HepG2 (cell line): ENCODE measurements around the gene GSTT2. TPM values are rescaled to one million over a fixed set of nuclear protein-coding genes. Genes with fewer than 3 reads are reported as not detected.
"Not testable (repeated sequence)": the region's sequence is repeated elsewhere in the genome, so short reads cannot be mapped to it uniquely, and the experiment has no call there.

Experiments
- ATAC-seq: fragments of 200-7000 bp; cut with Tn5 transposase; 3 replicates; pipeline ENCODE4 v1.9.1; 2020; ENCODE audit warnings: mild to moderate bottlenecking, moderate library complexity
- BruUV-seq: library from RNA; stranded (reverse); fragments of 400-500 nt; replicated peaks from 2 replicates; lab custom pipeline; 2021; lab: Mats Ljungman, UMichigan
- CTCF ChIA-PET: fragments of 300-600 bp; formaldehyde crosslinking; extraction: SDS; loops from one replicate; lab custom pipeline; 2021; ENCODE audit warnings: low total read pairs, inconsistent platforms, low intra/inter-chr PET ratio; lab: Yijun Ruan, JAX
- POLR2A ChIA-PET: fragments of 350-600 bp; sonication (Branson Sonifier 250); formaldehyde crosslinking; loops from one replicate; lab custom pipeline; 2020; ENCODE audit warnings: antibody characterized with exemption, inconsistent platforms; lab: Yijun Ruan, JAX
- DNase-seq: peaks from one replicate; pipeline ENCODE4 v3.0.0-alpha.2; 2015; ENCODE audit warnings: low spot score
- FAIRE-seq: peaks from 3 replicates; lab custom pipeline; 2011; peaks lifted over from hg19 to GRCh38; lab: Jason Lieb, UNC
- H2AFZ ChIP-seq: one replicate; pipeline ENCODE4 v1.6.1; 2011; ENCODE audit warnings: low read length, inconsistent platforms
- H3K27ac ChIP-seq: fragments of 300-600 bp; 3 replicates; pipeline ENCODE4 v1.8.0; 2011; ENCODE audit warnings: mixed run types, mild to moderate bottlenecking, mixed read lengths, low read length, inconsistent platforms; ENCODE audit not compliant: insufficient read depth; ENCODE audit errors: extremely low read length
- H3K27me3 ChIP-seq, 2 experiments: fragments of 200-600 bp in 1 of 2; 2 replicates in 1 of 2; 3 replicates in 1 of 2; pipeline versions ENCODE4 v1.6.0 to v1.8.0; 2011; ENCODE audit warnings: low read length in 2 of 2, mild to moderate bottlenecking in 2 of 2, moderate library complexity in 2 of 2, inconsistent platforms in 1 of 2; ENCODE audit not compliant: insufficient read depth in 2 of 2, control insufficient read depth in 1 of 2
- H3K36me3 ChIP-seq, 2 experiments: fragments of 200-600 bp in 1 of 2; replicated peaks in 1 of 2; 2 replicates in 1 of 2; 3 replicates in 1 of 2; pipeline versions ENCODE4 v1.5.1 to v1.8.0; 2011; ENCODE audit warnings: low read length in 2 of 2, inconsistent platforms in 1 of 2; ENCODE audit not compliant: insufficient read depth in 2 of 2, control insufficient read depth in 1 of 2
- H3K4me1 ChIP-seq: 2 replicates; pipeline ENCODE4 v1.5.1; 2012; ENCODE audit warnings: low read length, inconsistent platforms; ENCODE audit not compliant: insufficient read depth
- H3K4me2 ChIP-seq: 2 replicates; pipeline ENCODE4 v1.6.0; 2011; ENCODE audit warnings: low read depth, low read length, inconsistent platforms
- H3K4me3 ChIP-seq, 3 experiments: fragments of 200-600 bp in 1 of 3; sonication (generic), shearing (Covaris generic) in 1 of 3; replicated peaks in 1 of 3; 2 replicates each; pipeline ENCODE4 v1.5.1; 2011 to 2016; ENCODE audit warnings: low read length in 3 of 3, inconsistent platforms in 2 of 3, low read depth in 2 of 3, mild to moderate bottlenecking in 2 of 3, control low read depth in 1 of 3, mixed read lengths in 1 of 3; ENCODE audit not compliant: insufficient read depth in 1 of 3
- H3K79me2 ChIP-seq: one replicate; pipeline ENCODE4 v1.6.1; 2011; ENCODE audit warnings: low read length, inconsistent platforms; ENCODE audit not compliant: insufficient read depth
- H3K9ac ChIP-seq: 2 replicates; pipeline ENCODE4 v1.6.0; 2011; ENCODE audit warnings: mild to moderate bottlenecking, low read depth, low read length, inconsistent platforms; ENCODE audit not compliant: insufficient read depth
- H3K9me3 ChIP-seq: 2 replicates; pipeline ENCODE4 v1.5.1; 2012; ENCODE audit warnings: mild to moderate bottlenecking, low read length
- H4K20me1 ChIP-seq: 2 replicates; pipeline ENCODE4 v1.6.0; 2011; ENCODE audit warnings: inconsistent platforms, mild to moderate bottlenecking, low read length, moderate library complexity; ENCODE audit not compliant: insufficient read depth
- WGBS: methylation state at CpG from one replicate; pipeline ENCODE4 v1.1.6; 2017; ENCODE audit warnings: low lambda C conversion rate; 5-methylcytosine and 5-hydroxymethylcytosine counted together
- in situ Hi-C: cut with HindIII; loops from 2 replicates; pipeline ENCODE4 v1.10.0; 2017; ENCODE audit warnings: low pct_unique_long_range_greater_than_20kb; ENCODE audit not compliant: extremely low pct_ligation_motif_present
- intact Hi-C: fragments of 100-400 bp; cut with micrococcal nuclease; formaldehyde crosslinking; loops from one replicate; pipeline ENCODE4 v1.10.0; 2022; ENCODE audit not compliant: unreplicated experiment
- polyA plus RNA-seq, 8 experiments: library from polyadenylated mRNA; depleted of rRNA in 3 of 8; stranded (reverse) in 7 of 8; unstranded in 1 of 8; fragments of >200 nt; fragmentation: Illumina TruSeq in 4 of 8; extraction: Trizol in 4 of 8; gene quantifications; 2 replicates each; pipeline versions ENCODE4 v1.2.1 to v1.2.3, GENCODE V29; 2011 to 2016; ENCODE audit warnings: low read depth in 4 of 8, missing spikeins in 1 of 8, mixed read lengths in 1 of 8; ENCODE audit not compliant: insufficient read depth in 1 of 8
- total RNA-seq, 5 experiments: library from RNA; depleted of rRNA; stranded (reverse); fragments of >200 nt; fragmentation: Illumina TruSeq; extraction: Trizol; gene quantifications; 2 replicates each; pipeline ENCODE4 v1.2.3, GENCODE V29; 2016; ENCODE audit warnings: low read depth in 1 of 5

Gene GSTT2
- total and polyA plus RNA-seq, 2 of the 13 experiments (the other 11 are each of a cell fraction or from before 2014, with no cell fraction given) = not detected

DNA sequence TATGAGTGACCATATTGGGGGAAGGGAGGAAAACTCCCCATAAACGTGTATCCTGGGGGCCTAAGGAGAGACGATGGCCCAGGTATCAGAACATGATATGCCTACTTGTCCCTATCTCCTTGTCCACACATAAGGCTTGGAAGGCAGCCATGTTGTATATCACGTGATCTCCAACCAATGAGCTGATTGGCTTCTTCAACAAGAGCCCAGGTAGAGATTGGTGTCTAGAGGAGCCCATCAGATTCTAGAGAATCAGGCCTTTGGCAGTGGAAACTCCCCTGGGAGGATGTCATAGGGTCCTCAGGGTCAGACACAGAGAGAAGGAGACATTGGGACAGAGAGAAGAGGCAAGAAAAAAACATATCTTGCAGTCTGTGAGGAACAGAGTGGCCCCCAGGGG lies 32.5 kb upstream of the GSTT2 start:
- H2AFZ ChIP-seq, H3K27me3 ChIP-seq, H3K9ac ChIP-seq, POLR2A ChIA-PET, CTCF ChIA-PET, DNase-seq, H3K4me2 ChIP-seq, intact Hi-C loops, ATAC-seq, BruUV-seq, in situ Hi-C loops, H3K36me3 ChIP-seq, H3K27ac ChIP-seq, H3K79me2 ChIP-seq, H3K4me3 ChIP-seq, H4K20me1 ChIP-seq, H3K4me1 ChIP-seq, FAIRE-seq, H3K9me3 ChIP-seq: not testable (repeated sequence)
- no CpG with 5 or more reads among the region's 3 CpGs for WGBS

GRCh38 chr22:23949764-23950163 lies 30.2 kb upstream of the GSTT2 start:
- H2AFZ ChIP-seq, H3K4me2 ChIP-seq, H3K4me3 ChIP-seq, FAIRE-seq, ATAC-seq, H3K27me3 ChIP-seq, H3K4me1 ChIP-seq, H3K36me3 ChIP-seq, POLR2A ChIA-PET, in situ Hi-C loops, H3K79me2 ChIP-seq, CTCF ChIA-PET, H3K9ac ChIP-seq, H4K20me1 ChIP-seq, BruUV-seq, H3K27ac ChIP-seq, DNase-seq, H3K9me3 ChIP-seq: not testable (repeated sequence)
- WGBS = 71% methylated on average over 18 of the region's 18 CpGs
- intact Hi-C loops = loop anchor here (10.0 kb wide), 1 partner anchor 295 kb away; the partner anchor contains the start of gene GGT5

GRCh38 chr22:23951383-23951782 lies 28.6 kb upstream of the GSTT2 start:
- 62% methylated on average over 2 of the region's 2 CpGs for WGBS
- POLR2A ChIA-PET, H2AFZ ChIP-seq, H3K36me3 ChIP-seq, H3K4me3 ChIP-seq, H3K27ac ChIP-seq, BruUV-seq, in situ Hi-C loops, H3K79me2 ChIP-seq, H3K4me1 ChIP-seq, H3K4me2 ChIP-seq, DNase-seq, H3K9me3 ChIP-seq, H3K27me3 ChIP-seq, H3K9ac ChIP-seq, H4K20me1 ChIP-seq, FAIRE-seq, CTCF ChIA-PET: not testable (repeated sequence)
- ATAC-seq = peak; percentile 64
- intact Hi-C loops = loop anchor here (10.0 kb wide), 1 partner anchor 293 kb away; the partner anchor contains the start of gene GGT5

- 44% methylated on average over 11 of the region's 11 CpGs for whole genome bisulfite sequencing
Observed at GRCh38 chr22:23952794-23953405, 27.0 kb upstream of the GSTT2 start.

More at GRCh38 chr22:23952794-23953405, 27.0 kb upstream of the GSTT2 start:
- FAIRE-seq, H3K27me3 ChIP-seq, H3K79me2 ChIP-seq, H3K4me1 ChIP-seq, H3K27ac ChIP-seq, H3K9ac ChIP-seq, CTCF ChIA-PET, H3K4me2 ChIP-seq, ATAC-seq, H3K9me3 ChIP-seq, H3K36me3 ChIP-seq, BruUV-seq, H3K4me3 ChIP-seq, POLR2A ChIA-PET, in situ Hi-C loops, H4K20me1 ChIP-seq, H2AFZ ChIP-seq, DNase-seq: not testable (repeated sequence)
- intact Hi-C loops = loop anchor here (10.0 kb wide), 1 partner anchor 292 kb away; the partner anchor contains the start of gene GGT5
